Measurements from ENCODE around the gene STN1.

STN1 gene

DNA sequence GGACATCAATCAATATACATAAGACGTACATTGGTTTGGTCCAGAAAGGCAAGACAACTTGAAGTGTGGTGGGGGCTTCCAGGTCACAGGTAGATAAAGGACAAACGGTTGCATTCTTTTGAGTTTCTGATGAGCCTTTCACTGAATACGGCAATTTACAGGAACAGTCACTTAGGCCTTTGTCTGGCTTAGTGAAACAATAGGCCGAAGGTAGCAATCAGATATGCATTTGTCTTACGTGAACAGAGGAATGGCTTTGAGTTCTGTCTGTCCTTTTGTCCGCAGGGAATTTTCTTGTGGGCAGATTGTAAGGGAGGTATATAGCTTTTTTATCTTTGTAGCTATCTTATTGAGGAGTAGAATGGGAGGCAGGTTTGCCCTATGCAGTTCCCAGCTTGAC lies 10.8 kb upstream of the STN1 start:
- H3K4me2 ChIP-seq (ENCODE audit: low read length): no peak overlapping the region
- H4K20me1 ChIP-seq (ENCODE audit: insufficient read depth, low read length): no peaks in the 10 kb centered on the region
- no peak overlapping the region for H3K4me3 ChIP-seq (ENCODE audit: low read depth, low read length, poor library complexity, severe bottlenecking)
- no peak overlapping the region for H3K9ac ChIP-seq (ENCODE audit: low read length)
- no peak overlapping the region for H3K27ac ChIP-seq (ENCODE audit: low read depth, low read length, poor library complexity, severe bottlenecking)
- H3K27me3 ChIP-seq (ENCODE audit: insufficient read depth, low read length): 0 out of 2 replicates have a peak, but pooled peaks cover 5% of the 10 kb centered on the region
- H3F3A ChIP-seq (ENCODE audit: insufficient read depth, low read length): no peaks in the 10 kb centered on the region
- no peak for TF ChIP-seq EZH2 (IDR thresholded peaks at IDR 0.05; ENCODE audit: borderline replicate concordance, low read length)
- TF ChIP-seq, protein P1, sequence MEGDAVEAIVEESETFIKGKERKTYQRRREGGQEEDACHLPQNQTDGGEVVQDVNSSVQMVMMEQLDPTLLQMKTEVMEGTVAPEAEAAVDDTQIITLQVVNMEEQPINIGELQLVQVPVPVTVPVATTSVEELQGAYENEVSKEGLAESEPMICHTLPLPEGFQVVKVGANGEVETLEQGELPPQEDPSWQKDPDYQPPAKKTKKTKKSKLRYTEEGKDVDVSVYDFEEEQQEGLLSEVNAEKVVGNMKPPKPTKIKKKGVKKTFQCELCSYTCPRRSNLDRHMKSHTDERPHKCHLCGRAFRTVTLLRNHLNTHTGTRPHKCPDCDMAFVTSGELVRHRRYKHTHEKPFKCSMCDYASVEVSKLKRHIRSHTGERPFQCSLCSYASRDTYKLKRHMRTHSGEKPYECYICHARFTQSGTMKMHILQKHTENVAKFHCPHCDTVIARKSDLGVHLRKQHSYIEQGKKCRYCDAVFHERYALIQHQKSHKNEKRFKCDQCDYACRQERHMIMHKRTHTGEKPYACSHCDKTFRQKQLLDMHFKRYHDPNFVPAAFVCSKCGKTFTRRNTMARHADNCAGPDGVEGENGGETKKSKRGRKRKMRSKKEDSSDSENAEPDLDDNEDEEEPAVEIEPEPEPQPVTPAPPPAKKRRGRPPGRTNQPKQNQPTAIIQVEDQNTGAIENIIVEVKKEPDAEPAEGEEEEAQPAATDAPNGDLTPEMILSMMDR (IDR thresholded peaks at IDR 0.05; ENCODE audit: low read length): no peak
- no peaks in the 10 kb centered on the region for H3K9me3 ChIP-seq (ENCODE audit: low read length)
- no peaks in the 10 kb centered on the region for H3K79me2 ChIP-seq (ENCODE audit: insufficient read depth, low read length)
- H3K9me2 ChIP-seq (ENCODE audit: low read depth, low read length): no peaks in the 10 kb centered on the region
- H3K4me1 ChIP-seq (ENCODE audit: insufficient read depth, low read length, severe bottlenecking): no peaks in the 10 kb centered on the region
- H2AFZ ChIP-seq (ENCODE audit: low read length): no peak overlapping the region
- H3K36me3 ChIP-seq (ENCODE audit: insufficient read depth, low read length): no peaks in the 10 kb centered on the region

DNA sequence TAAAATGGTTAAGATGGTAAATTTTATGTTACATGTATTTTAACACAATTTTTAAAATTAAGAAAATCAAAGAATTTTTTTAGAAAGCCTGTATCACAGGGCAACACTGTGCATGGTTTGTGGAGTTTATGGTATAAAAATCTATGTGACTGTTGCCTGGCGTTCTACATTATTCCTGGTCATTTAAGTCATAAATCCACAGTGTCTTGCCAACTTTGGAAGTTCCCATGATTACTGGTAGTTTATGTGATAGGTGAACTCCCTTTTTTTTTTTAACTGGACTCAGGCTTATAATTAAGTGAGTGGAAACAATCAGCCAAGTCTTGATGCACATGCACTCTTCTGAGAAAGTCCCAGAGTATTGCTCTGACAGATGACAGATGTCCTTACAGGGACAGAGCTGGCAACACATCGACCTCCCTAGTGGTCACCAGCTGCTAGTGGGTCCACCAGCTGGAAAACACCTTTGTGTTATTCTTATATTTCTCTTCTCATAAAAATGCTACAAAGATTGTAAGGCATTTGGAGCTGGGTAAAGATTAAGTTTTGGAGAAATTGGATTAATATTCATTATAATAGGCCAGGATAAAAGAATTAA lies 8.8 kb upstream of the STN1 start:
- no peak overlapping the region for H3K4me2 ChIP-seq (ENCODE audit: low read length)
- H3K9me3 ChIP-seq (ENCODE audit: low read length): no peaks in the 10 kb centered on the region
- 0 out of 2 replicates have a peak, but pooled peaks cover 4% of the 10 kb centered on the region for H3K27me3 ChIP-seq (ENCODE audit: insufficient read depth, low read length)
- no peaks in the 10 kb centered on the region for H3K9me2 ChIP-seq (ENCODE audit: low read depth, low read length)
- H3K27ac ChIP-seq (ENCODE audit: low read depth, low read length, poor library complexity, severe bottlenecking): no peak overlapping the region
- H3F3A ChIP-seq (ENCODE audit: insufficient read depth, low read length): no peaks in the 10 kb centered on the region
- no peak overlapping the region for H2AFZ ChIP-seq (ENCODE audit: low read length)
- peaks cover 1% of the 10 kb centered on the region for H3K4me1 ChIP-seq (ENCODE audit: insufficient read depth, low read length, severe bottlenecking)
- H3K9ac ChIP-seq (ENCODE audit: low read length): no peak overlapping the region
- no peaks in the 10 kb centered on the region for H3K79me2 ChIP-seq (ENCODE audit: insufficient read depth, low read length)
- no peaks in the 10 kb centered on the region for H4K20me1 ChIP-seq (ENCODE audit: insufficient read depth, low read length)
- no peak overlapping the region for H3K4me3 ChIP-seq (ENCODE audit: low read depth, low read length, poor library complexity, severe bottlenecking)
- TF ChIP-seq EZH2 (IDR thresholded peaks at IDR 0.05; ENCODE audit: borderline replicate concordance, low read length): no peak
- TF ChIP-seq, protein P1 (IDR thresholded peaks at IDR 0.05; ENCODE audit: low read length): no peak
- H3K36me3 ChIP-seq (ENCODE audit: insufficient read depth, low read length): no peaks in the 10 kb centered on the region

DNA sequence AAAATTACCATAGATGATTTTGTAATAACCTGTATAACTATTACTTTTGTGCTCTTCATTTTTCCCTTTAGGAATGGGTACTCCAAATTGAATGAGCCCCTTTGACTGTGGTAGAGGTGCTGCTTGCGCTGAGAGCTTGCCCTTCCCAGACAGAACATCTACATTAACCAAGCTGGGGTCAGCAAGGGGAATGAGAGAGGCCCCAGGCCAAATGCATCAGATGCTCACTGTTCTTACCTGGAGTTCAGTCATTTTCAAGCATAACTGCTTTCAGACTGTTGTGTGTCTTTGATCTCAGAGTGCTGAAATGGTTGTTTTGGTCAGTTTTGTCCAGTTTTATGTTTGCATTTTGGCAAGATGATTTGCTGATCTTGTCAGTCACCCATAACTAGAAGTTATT lies 7.6 kb upstream of the STN1 start:
- Histone ChIP-seq H3F3A (ENCODE audit: insufficient read depth, low read length) (no peaks in the 10 kb centered on the region), H3K27me3 (ENCODE audit: insufficient read depth, low read length) (no peaks in the 10 kb centered on the region), H3K27ac (ENCODE audit: low read depth, low read length, poor library complexity, severe bottlenecking) (no peak overlapping the region), H4K20me1 (ENCODE audit: insufficient read depth, low read length) (no peaks in the 10 kb centered on the region), H3K9ac (ENCODE audit: low read length) (no peak overlapping the region), H2AFZ (ENCODE audit: low read length) (no peak overlapping the region), H3K79me2 (ENCODE audit: insufficient read depth, low read length) (no peaks in the 10 kb centered on the region), H3K9me2 (ENCODE audit: low read depth, low read length) (no peaks in the 10 kb centered on the region), H3K9me3 (ENCODE audit: low read length) (no peaks in the 10 kb centered on the region), H3K4me3 (ENCODE audit: low read depth, low read length, poor library complexity, severe bottlenecking) (no peak overlapping the region), H3K4me2 (ENCODE audit: low read length) (no peak overlapping the region), H3K36me3 (ENCODE audit: insufficient read depth, low read length) (no peaks in the 10 kb centered on the region), H3K4me1 (ENCODE audit: insufficient read depth, low read length, severe bottlenecking) (peaks cover 8% of the 10 kb centered on the region)
- TF ChIP-seq, protein P1 (IDR thresholded peaks at IDR 0.05; ENCODE audit: low read length): no peak
- no peak for TF ChIP-seq EZH2 (IDR thresholded peaks at IDR 0.05; ENCODE audit: borderline replicate concordance, low read length)

Data from OCI-LY1 (cell line).